Measurements from ENCODE around the gene CCNY.

DNA sequence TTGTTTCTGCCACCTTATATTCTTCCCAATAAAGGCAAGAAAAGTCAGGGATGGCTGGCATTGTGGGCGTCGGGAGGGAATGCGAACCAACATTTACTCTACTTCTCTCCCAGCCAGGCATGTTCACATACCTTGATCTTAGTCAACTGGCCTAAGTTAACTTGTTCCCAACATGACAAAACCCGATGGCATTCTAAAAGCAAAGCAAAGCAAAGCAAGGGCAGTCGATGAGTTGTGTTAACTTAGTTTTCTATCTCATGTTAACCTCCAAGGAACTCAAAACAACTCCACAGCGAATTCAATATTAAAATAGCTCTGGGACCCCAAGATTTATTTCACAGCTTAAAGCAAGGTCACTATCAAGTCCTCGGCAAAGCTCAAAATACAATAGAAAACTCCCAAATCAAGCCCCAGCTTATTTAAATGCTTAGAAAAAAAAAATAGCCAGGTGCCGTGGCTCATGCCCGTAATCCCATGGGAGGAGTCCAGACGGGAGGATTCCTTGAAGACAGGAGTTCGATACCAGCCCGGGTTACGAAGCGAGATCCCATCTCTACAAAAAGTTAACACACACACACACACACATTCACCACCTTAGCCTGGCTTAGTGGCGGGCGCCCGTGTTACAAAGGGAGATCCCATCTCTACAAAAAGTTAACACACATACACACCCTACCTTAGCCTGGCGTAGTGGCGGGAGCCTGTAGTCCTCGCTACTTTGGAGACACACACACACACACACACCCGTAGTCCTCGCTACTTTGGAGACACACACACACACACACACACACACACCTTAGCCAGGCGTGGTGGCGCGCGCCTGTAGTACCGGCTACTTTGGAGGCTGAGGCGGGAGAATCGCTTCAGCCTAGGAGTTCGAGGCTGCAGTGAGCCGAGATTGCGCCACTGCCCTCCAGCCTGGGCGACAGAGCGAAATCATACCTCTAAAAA, 901 bp upstream of the CCNY start:
- TF ChIP-seq, protein P1, sequence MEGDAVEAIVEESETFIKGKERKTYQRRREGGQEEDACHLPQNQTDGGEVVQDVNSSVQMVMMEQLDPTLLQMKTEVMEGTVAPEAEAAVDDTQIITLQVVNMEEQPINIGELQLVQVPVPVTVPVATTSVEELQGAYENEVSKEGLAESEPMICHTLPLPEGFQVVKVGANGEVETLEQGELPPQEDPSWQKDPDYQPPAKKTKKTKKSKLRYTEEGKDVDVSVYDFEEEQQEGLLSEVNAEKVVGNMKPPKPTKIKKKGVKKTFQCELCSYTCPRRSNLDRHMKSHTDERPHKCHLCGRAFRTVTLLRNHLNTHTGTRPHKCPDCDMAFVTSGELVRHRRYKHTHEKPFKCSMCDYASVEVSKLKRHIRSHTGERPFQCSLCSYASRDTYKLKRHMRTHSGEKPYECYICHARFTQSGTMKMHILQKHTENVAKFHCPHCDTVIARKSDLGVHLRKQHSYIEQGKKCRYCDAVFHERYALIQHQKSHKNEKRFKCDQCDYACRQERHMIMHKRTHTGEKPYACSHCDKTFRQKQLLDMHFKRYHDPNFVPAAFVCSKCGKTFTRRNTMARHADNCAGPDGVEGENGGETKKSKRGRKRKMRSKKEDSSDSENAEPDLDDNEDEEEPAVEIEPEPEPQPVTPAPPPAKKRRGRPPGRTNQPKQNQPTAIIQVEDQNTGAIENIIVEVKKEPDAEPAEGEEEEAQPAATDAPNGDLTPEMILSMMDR (conservative IDR thresholded peaks at IDR 0.05; ENCODE audit: low read length): no peak
- no peak for TF ChIP-seq EZH2phosphoT487 (IDR thresholded peaks at IDR 0.05; ENCODE audit: borderline replicate concordance)

Data from Loucy (cell line).